ENCODE results near the gene SNAI1.

Gene SNAI1

GRCh38 chr20:50014570-50015562 is 32.1 kb downstream of the SNAI1 start:
- no peak for DNase-seq

DNA sequence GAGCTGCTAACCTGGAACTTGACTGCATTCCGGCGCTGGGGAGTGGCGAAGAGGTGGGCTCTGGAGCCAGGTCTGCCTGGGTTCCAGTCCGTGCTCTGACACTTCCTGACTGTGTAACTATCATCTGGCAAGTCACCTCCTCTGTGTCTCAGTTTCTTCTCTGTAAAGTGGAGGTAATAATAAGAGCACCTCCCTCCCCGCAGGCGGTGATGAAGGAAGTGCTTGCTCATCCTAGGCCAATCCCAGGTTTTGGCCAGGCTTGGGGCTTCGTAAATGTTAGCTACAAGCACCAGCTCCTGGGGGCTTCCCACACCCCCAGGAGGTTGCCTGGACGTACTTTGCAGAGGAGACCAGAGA is 32.8 kb downstream of the SNAI1 start:
- DNase-seq, result no peak

- DNase-seq, result no peak
These were observed 33.4 kb downstream of the SNAI1 start for GRCh38 chr20:50015993-50016770.

- no peak for DNase-seq
These were observed 34.4 kb downstream of the SNAI1 start for GRCh38 chr20:50017160-50017559.

- DNase-seq, result no peak
These were observed 34.9 kb downstream of the SNAI1 start for GRCh38 chr20:50017576-50018248.

- no peak for DNase-seq
These were observed 36.9 kb downstream of the SNAI1 start for GRCh38 chr20:50019466-50020256.

DNA sequence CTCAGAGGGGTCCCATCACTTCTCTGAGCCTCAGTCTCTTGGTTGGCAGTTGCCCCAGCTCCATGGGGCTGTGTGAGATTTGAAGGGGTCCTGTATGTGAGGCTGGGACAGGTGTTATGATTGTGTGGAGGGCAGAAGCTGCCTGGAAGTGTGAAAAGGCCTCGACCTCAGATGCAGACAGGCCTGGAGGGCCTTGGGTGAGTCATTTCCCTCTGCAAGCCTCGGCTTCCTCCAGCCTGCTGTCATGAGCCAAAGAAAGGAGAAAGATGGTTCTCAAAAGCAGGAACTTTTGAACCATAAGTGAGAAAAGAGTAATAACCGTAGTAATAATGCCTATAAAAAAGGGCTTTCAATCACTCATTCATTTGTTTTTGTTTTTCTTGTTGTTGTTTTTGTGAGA is 37.5 kb downstream of the SNAI1 start:
- DNase-seq, result peak; percentile 83

DNA sequence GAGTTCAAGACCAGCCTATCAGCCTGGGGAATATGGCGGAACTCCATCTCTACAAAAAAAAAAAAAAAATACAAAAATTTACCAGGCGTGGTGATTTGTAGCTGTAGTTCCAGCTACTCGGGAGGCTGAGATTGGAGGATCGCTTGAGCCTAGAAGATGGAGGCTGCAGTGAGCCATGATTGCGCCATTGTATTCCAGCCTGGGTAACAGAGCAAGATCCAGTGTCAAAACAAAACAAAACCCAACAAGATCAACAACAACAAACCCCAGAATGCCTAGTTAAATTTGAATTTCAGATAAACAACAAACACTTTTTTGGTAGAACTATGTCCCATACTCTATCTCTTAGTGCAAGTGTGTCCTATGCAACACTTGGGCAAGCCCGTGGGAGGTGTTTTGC is 39.9 kb downstream of the SNAI1 start:
- DNase-seq, result no peak

GRCh38 chr20:50023116-50023805 is 40.5 kb downstream of the SNAI1 start:
- DNase-seq, result no peak

GRCh38 chr20:50026746-50027575 is 44.2 kb downstream of the SNAI1 start:
- DNase-seq, result no peak

DNA sequence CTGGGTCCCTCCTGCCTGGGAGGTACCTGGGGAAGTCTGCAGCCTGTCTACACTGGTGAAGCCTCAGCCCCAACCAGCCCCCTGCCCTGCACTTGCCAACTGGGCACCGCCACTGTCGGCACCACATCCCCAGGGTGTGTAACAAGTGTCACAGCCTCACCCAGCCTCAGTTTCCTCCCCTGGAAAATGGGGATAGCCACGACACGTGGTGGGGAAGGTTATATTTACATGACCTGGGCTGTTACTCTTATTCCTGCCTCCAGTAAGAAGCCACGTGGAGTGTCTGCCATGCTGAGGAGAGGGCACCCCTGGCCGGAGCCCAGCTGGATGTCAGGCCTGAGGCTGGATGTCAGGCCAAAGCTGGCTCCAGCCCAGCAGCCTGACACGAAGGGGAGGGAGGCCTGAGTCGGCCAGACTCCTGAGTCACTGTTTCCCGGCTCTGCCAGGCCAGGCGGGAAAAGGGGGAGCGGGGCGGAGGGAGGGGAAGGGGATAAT is 44.9 kb downstream of the SNAI1 start:
- no peak for DNase-seq

DNA sequence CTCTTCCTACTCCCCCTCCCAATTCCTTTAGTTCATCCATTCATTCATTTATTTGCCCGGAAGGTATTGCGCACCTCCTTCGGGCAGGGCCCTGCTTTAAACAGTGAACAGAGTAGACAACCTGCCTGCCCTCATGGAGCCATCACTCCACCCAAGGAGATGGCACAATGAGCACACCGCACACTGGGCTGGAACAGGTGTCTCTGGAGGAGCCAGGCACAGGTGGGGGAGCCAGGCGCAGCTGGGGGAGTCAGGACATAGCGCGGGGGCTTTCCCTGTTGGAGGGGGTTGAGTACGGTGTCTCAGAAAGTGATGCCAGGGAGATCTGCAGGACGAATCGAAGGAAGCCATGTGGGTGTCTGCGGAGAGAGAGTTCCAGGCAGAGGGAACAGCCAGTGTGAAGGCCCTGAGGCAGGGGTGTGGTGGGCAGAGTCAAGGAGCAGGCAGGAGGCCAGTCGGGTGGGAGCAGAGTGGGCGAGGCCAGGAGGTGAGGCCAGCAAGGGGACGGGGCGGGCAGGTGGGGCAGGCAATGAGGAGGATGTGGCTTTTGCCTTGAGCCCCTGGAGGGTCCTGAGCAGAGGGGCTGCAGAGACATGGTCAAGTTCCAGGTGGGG is 46.4 kb downstream of the SNAI1 start:
- no peak for DNase-seq

GRCh38 chr20:50029697-50030461 is 47.1 kb downstream of the SNAI1 start:
- DNase-seq, result peak; percentile 77

GRCh38 chr20:50032955-50033666 is 50.3 kb downstream of the SNAI1 start:
- DNase-seq, result no peak

- no peak for DNase-seq
These were observed 51.9 kb downstream of the SNAI1 start for GRCh38 chr20:50034567-50035180.

DNA sequence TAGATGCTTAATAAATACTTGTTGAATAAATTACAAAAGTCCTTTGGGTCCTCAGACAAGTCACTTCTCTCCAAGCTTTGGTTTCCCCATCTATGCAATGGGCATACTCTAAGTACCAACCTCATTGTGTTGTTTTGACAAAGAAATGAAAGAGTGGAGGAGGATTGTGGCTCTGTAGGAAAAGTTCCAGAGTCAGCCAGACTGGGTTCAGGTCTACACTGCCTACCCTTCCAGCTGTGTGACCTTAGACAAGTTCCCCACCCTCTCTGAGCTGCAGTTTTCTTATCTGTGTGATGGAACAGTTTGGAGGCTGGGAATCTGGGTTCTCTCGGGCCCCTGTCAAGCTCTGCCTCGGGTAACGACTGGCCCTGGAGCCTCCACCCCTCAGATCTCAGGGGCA is 53.9 kb downstream of the SNAI1 start:
- no peak for DNase-seq

GRCh38 chr20:50037123-50037522 is 54.3 kb downstream of the SNAI1 start:
- no peak for DNase-seq

- no peak for DNase-seq
These were observed 54.8 kb downstream of the SNAI1 start for GRCh38 chr20:50037575-50037974.
